H1 (cell line): ENCODE data around the gene B4GALNT1. TPM values are rescaled to one million over a fixed set of nuclear protein-coding genes. Genes with fewer than 3 reads are reported as not detected.
A peak's percentile ranks its signal among the peaks of the same experiment; 100 is the strongest.

Experiments used
- ATF3 ChIP-seq: IDR thresholded peaks from 2 replicates; pipeline ENCODE4 v1.6.1; 2011; ENCODE audit warnings: low read depth, mild to moderate bottlenecking, low read length; ENCODE audit not compliant: insufficient read depth
- BACH1 ChIP-seq: IDR thresholded peaks from 2 replicates; pipeline ENCODE4 v1.6.1; 2012; ENCODE audit warnings: low read length, improper control_type of control experiment
- CBX8 ChIP-seq: fragments of 300-800, 300-1000 bp; sonication (generic); IDR thresholded peaks from 2 replicates; pipeline ENCODE4 v1.7.1; 2016; ENCODE audit warnings: low read depth, low read length, borderline replicate concordance
- EZH2 ChIP-seq: fragments of 200-600 bp; sonication (generic); IDR thresholded peaks from 2 replicates; pipeline ENCODE4 v1.7.1; 2012; ENCODE audit warnings: low read depth, mild to moderate bottlenecking, moderate library complexity, low read length, inconsistent platforms; ENCODE audit not compliant: severe bottlenecking
- JUN ChIP-seq: IDR thresholded peaks from 2 replicates; pipeline ENCODE4 v1.6.1; 2011; ENCODE audit warnings: low read depth, mild to moderate bottlenecking, improper control_type of control experiment, low read length
- KDM5A ChIP-seq: fragments of 200-600 bp; IDR thresholded peaks from 2 replicates; pipeline ENCODE4 v1.7.1; 2012; ENCODE audit warnings: mild to moderate bottlenecking, low read length, inconsistent platforms, mixed read lengths
- MAX ChIP-seq: IDR thresholded peaks from 2 replicates; pipeline ENCODE4 v1.6.1; 2012; ENCODE audit warnings: inconsistent platforms
- POLR2AphosphoS5 ChIP-seq: IDR thresholded peaks from 2 replicates; pipeline ENCODE4 v1.6.1; 2011; ENCODE audit warnings: low read depth, low read length
- POU5F1 ChIP-seq: IDR thresholded peaks from 2 replicates; pipeline ENCODE4 v1.6.1; 2011; ENCODE audit warnings: low read depth, mild to moderate bottlenecking, low read length, moderate library complexity
- RAD21 ChIP-seq, 2 experiments: IDR thresholded peaks in 1 of 2; conservative IDR thresholded peaks in 1 of 2; 2 replicates each; pipeline ENCODE4 v1.6.1; 2011; ENCODE audit warnings: low read depth in 2 of 2, low read length in 2 of 2, improper control_type of control experiment in 1 of 2, inconsistent platforms in 1 of 2, mild to moderate bottlenecking in 1 of 2, moderate library complexity in 1 of 2
- SIN3A ChIP-seq, 2 experiments: IDR thresholded peaks in 1 of 2; conservative IDR thresholded peaks in 1 of 2; 2 replicates each; pipeline ENCODE4 v1.6.1; 2011 to 2012; ENCODE audit warnings: low read length in 2 of 2, improper control_type of control experiment in 1 of 2, low read depth in 1 of 2, mild to moderate bottlenecking in 1 of 2
- SP4 ChIP-seq: IDR thresholded peaks from 2 replicates; pipeline ENCODE4 v1.6.1; 2012; ENCODE audit warnings: low read length, inconsistent platforms
- TBP ChIP-seq: IDR thresholded peaks from 2 replicates; pipeline ENCODE4 v1.6.1; 2011; ENCODE audit warnings: low read depth, low read length, improper control_type of control experiment
- polyA plus RNA-seq, 7 experiments: library from polyadenylated mRNA; depleted of rRNA in 3 of 7; stranded (reverse) in 5 of 7; unstranded in 2 of 7; fragments of >200 nt in 5 of 7; fragments of 200-250 nt in 2 of 7; gene quantifications; 1 replicate in 5 of 7; 2 replicates in 1 of 7; 4 replicates in 1 of 7; pipeline versions ENCODE4 v1.2.1 to v1.2.3, GENCODE V29; 2011 to 2013; ENCODE audit warnings: missing spikeins in 2 of 7, mixed read lengths in 2 of 7
- total RNA-seq: library from RNA; stranded (reverse); fragmentation: NEBNext Ultra II Directional; extraction: Animal tissue kit (Norgen Biotek cat#: 25700); gene quantifications from 2 replicates; pipeline ENCODE4 v1.2.1, GENCODE V29; 2021
- TF ChIP-seq, protein P1 (sequence below): IDR thresholded peaks from 2 replicates; pipeline ENCODE4 v1.6.1; 2011; ENCODE audit warnings: low read length, improper control_type of control experiment

Gene B4GALNT1
- total and polyA plus RNA-seq, 2 of the 8 experiments (the other 6 are each of a cell fraction or from before 2014, with no cell fraction given), result 1.5 to 2.3 TPM

DNA sequence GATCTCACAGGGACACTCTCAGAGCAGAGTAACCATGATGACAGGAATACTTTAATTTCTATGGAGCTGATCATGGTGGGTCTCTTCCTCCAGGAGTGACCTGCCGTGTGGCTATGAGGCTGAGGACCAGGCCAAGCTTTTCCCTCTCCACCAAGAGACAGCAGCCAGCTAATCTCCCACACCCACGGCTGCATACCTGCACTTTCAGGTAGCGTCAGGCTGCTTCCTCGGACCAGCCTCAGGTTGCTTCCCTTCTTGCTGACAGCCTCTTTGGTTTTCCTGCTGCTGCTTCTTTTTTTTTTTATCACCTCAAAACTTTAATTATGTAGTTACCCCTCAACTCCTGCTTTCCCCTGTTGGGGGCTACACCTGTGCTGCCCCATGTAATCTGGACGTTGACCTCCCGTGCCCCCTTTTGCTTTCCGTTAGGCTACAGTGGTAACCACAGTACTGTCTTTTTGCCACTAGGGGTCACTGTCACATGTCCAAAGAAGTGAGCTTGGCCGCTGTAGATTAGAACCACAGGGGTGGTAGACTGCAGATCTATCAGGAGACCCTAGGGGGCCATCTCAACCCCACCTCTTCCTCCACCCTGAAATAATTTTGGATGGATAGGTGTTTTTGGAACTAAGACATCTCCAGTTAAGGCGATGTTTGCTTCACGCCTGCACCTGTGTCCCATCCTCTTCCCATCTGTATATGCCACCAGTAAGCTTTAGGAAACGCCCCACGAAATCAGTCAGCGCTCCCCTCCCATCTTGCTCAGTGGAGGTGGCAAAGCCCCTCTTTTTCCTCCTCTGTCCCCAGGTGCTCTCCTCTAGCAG, 49.8 kb downstream of the B4GALNT1 start (continued):
- no peak for TF ChIP-seq JUN
- no peak for TF ChIP-seq TBP
- TF ChIP-seq ATF3, result peak; percentile 38; the same call in 1 of the 2 replicates
- TF ChIP-seq POU5F1, result no peak
- 0 out of 2 replicates have a peak, but pooled peaks have one; percentile 47 for TF ChIP-seq SP4
- TF ChIP-seq, protein P1, sequence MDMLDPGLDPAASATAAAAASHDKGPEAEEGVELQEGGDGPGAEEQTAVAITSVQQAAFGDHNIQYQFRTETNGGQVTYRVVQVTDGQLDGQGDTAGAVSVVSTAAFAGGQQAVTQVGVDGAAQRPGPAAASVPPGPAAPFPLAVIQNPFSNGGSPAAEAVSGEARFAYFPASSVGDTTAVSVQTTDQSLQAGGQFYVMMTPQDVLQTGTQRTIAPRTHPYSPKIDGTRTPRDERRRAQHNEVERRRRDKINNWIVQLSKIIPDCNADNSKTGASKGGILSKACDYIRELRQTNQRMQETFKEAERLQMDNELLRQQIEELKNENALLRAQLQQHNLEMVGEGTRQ, result 0 out of 2 replicates have a peak, but pooled peaks have one; percentile 4
- no peak for TF ChIP-seq MAX
- no peak for TF ChIP-seq POLR2AphosphoS5
- TF ChIP-seq RAD21 (IDR thresholded peaks at IDR 0.05 in 1 of 2, conservative IDR thresholded peaks at IDR 0.05 in 1 of 2; ENCODE audit: low read depth in 2 of 2, low read length in 2 of 2), result peak; percentile 88 to 94
- no peak for TF ChIP-seq CBX8
- 0 out of 4 replicates have a peak, but pooled peaks have one; percentile 44 to 54 for TF ChIP-seq SIN3A (conservative IDR thresholded peaks at IDR 0.05 in 1 of 2, IDR thresholded peaks at IDR 0.05 in 1 of 2; ENCODE audit: low read depth in 1 of 2, low read length in 2 of 2)
- TF ChIP-seq KDM5A, result no peak
- no peak for TF ChIP-seq BACH1
- no peak for TF ChIP-seq EZH2
